ENCODE results near the gene MUC20.
A peak's percentile ranks its signal among the peaks of the same experiment; 100 is the strongest.
"Not testable (repeated sequence)": the region's sequence is repeated elsewhere in the genome, so short reads cannot be mapped to it uniquely, and the experiment has no call there.

Gene MUC20

GRCh38 chr3:195720831-195721506, at the start of gene MUC20:
TSS of gene MUC20 (plus strand) at chr3:195720978. CDS start at chr3:195721008, 30 bp downstream.
- DNase-seq (ENCODE audit: low read depth), result not testable (repeated sequence)

- DNase-seq (ENCODE audit: low read depth), result not testable (repeated sequence)
Measured at GRCh38 chr3:195671283-195671682, 49.5 kb upstream of the MUC20 start.

- DNase-seq (ENCODE audit: low read depth), result not testable (repeated sequence)
Measured at GRCh38 chr3:195673711-195674110, 47.1 kb upstream of the MUC20 start.

GRCh38 chr3:195678391-195679015, 42.3 kb upstream of the MUC20 start:
- not testable (repeated sequence) for DNase-seq (ENCODE audit: low read depth)

DNA sequence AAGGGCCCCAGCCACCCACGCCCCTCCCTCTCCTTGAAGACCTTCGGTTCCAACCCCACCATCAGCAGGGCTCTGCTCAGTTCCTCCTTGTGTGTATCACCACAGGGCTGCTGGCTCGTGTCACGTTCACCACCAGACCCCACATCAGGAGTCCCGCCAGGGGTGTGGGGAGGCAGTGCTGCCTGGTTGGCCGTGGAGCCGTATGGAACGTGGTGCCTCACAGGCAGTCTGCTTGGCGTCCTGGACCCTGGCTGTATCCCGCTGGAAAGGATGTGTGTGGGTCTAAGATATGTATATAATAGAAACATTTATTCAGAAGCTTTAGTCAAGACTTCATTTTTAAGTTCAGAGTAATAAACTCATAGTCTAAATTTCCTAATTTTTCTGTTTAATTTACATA, 40.1 kb upstream of the MUC20 start:
- DNase-seq (ENCODE audit: low read depth), result not testable (repeated sequence)

- not testable (repeated sequence) for DNase-seq (ENCODE audit: low read depth)
Measured at GRCh38 chr3:195681458-195682103, 39.2 kb upstream of the MUC20 start.

- DNase-seq (ENCODE audit: low read depth), result not testable (repeated sequence)
Measured at GRCh38 chr3:195682104-195682742, 38.6 kb upstream of the MUC20 start.

- DNase-seq (ENCODE audit: low read depth), result not testable (repeated sequence)
Measured at GRCh38 chr3:195683722-195684526, 36.9 kb upstream of the MUC20 start.

GRCh38 chr3:195684527-195685257, 36.1 kb upstream of the MUC20 start:
- DNase-seq (ENCODE audit: low read depth), result not testable (repeated sequence)

GRCh38 chr3:195686537-195687208, 34.1 kb upstream of the MUC20 start:
- not testable (repeated sequence) for DNase-seq (ENCODE audit: low read depth)

DNA sequence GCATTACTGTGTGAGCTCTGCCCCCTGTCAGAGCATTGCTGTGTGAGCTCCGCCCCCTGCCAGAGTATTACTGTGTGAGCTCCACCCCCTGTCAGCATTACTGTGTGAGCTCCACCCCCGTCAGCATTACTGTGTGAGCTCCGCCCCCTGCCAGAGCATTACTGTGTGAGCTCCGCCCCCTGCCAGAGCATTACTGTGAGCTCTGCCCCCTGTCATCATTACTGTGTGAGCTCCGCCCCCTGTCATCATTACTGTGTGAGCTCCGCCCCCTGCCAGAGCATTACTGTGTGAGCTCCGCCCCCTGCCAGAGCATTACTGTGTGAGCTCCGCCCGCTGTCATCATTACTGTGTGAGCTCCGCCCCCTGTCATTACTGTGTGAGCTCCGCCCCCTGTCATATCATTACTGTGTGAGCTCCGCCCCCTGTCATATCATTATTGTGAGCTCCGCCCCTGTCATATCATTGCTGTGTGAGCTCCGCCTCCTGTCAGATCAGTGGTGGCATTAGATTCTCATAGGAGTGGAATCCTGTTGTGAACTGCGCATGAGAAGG, 33.5 kb upstream of the MUC20 start:
- DNase-seq (ENCODE audit: low read depth), result peak; percentile 62

- DNase-seq (ENCODE audit: low read depth), result peak; percentile 19
Measured at GRCh38 chr3:195688471-195689183, 32.2 kb upstream of the MUC20 start.

DNA sequence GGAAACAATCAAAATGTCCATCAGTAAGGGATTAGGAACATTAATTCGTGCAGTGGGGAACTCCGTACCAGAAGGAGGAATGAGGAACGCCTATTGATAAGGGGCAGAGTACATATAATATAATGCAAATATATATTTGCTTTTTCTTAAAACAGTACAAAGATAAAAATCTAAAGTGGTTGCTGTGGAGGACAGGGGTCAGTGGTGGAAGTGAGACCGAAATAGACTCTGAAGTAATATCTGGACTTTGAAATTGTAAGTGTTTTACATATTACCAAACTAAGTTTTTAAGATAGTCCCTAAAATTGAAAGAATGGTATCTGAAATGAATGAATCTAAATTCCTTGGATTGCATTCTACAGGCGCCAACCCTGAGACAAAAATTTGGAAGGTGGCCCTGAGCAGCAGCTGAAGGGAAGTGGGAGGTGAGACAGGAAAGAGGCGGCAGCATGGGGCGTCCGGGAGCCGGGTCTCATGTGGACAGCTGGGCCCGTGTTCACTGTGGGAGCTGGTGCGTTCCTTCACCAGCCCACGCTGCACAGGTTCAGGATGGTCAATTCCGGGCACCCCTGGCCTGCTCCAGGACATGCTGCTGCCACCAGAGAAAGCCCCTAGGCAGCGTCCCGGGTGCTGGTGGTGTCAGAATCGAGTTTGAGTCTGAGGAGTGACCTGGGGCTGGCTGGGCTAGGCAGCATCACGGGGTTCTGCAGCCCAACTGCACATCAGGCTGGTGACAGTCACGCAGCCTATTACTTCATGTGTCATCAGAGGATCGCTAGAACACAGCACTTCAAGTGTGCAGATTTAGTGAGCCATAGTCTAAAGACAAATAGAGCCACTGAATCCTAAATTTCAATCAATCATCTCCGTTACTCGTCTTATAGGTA, 31.4 kb upstream of the MUC20 start:
- not testable (repeated sequence) for DNase-seq (ENCODE audit: low read depth)

- no peak for DNase-seq (ENCODE audit: low read depth)
Measured at GRCh38 chr3:195690951-195691350, 29.8 kb upstream of the MUC20 start.

- DNase-seq (ENCODE audit: low read depth), result not testable (repeated sequence)
Measured at GRCh38 chr3:195691596-195692353, 29.0 kb upstream of the MUC20 start.

GRCh38 chr3:195692354-195692685, 28.5 kb upstream of the MUC20 start:
- no peak for DNase-seq (ENCODE audit: low read depth)

DNA sequence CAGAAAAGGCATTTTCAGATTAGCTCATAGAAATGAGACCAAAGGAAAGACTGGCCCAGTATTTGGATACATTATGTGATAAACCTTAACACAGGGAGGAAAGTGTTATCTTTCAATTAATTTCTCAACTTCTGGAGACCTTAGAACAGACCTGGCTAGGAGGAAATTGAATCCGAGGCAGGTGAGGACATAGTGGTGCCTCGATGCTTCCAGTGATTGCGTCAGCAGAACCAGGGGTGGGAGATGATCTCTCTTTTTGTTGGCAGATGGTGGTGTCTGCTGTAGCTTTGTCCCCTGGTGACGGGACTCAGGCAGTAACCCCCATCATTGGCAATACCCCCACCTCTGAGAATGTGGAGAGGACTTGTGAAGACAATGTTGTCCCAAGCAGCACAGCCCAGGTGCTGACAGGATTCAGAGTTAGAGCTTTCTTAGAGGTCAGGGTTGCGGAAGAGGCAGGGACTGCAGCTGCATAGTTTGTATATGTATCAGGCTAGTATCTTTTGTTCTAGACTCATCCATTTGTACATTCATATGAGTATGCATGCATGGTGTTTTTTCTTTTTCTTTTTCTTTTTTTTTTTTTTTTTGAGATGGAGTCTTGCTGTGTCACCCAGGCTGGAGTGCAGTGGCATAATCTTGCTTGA, 27.9 kb upstream of the MUC20 start:
- no peak for DNase-seq (ENCODE audit: low read depth)
